CD4-positive, alpha-beta T cell treated with Interferon alpha-2 for 1 hour (primary cell): ENCODE data around the gene TFAP2E.

ENCODE experiments used
- DNase-seq, 2 donors: peaks; one replicate each; pipeline ENCODE4 v3.0.0-alpha.2; 2020 to 2022

Gene TFAP2E

GRCh38 chr1:35557611-35558373 is 15.3 kb upstream of the TFAP2E start, which contains the start of gene NCDN:
TSS of gene NCDN (plus strand) at chr1:35557799. CDS start at chr1:35558191, 392 bp downstream.
- DNase-seq, result peak; percentile 92 to 95

GRCh38 chr1:35558374-35559316 is 14.5 kb upstream of the TFAP2E start:
- DNase-seq, result no peak

GRCh38 chr1:35559317-35559944 is 13.7 kb upstream of the TFAP2E start:
- peak; percentile 25 to 46 for DNase-seq

GRCh38 chr1:35560256-35561225 is 12.6 kb upstream of the TFAP2E start:
- DNase-seq, result no peak

- no peak for DNase-seq
Measured at GRCh38 chr1:35561297-35561971, 11.7 kb upstream of the TFAP2E start.

DNA sequence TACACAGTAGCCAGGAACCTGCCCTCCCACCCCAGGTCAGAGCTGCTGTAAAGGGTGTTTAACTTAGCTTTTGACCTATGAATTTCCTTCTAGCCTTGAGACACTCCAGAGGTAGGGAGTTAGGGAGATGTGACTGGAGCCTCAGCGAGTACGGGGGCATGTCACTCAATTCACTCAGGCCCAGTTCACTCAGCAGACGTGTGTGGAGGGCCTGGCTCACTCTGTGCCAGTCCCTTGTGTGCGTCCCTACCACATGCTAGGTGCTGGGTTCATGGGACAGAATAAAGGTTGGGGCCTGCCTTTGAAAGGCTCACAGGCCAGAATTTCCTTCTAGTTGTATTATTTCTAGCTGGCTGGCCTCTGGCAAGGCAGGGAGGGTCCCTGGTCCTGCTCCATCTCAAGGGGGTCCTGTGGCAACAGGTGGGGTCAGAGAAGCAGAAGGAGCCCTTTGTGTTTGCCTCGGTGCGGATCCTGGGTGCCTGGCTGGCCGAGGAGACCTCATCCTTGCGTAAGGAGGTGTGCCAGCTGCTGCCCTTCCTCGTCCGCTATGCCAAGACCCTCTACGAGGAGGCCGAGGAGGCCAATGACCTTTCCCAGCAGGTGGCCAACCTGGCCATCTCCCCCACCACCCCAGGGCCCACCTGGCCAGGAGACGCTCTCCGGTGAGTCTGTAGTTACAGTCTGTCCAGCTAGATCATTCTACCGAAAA is 11.0 kb upstream of the TFAP2E start:
- no peak for DNase-seq

GRCh38 chr1:35563166-35563565 is 9.9 kb upstream of the TFAP2E start:
- no peak for DNase-seq

DNA sequence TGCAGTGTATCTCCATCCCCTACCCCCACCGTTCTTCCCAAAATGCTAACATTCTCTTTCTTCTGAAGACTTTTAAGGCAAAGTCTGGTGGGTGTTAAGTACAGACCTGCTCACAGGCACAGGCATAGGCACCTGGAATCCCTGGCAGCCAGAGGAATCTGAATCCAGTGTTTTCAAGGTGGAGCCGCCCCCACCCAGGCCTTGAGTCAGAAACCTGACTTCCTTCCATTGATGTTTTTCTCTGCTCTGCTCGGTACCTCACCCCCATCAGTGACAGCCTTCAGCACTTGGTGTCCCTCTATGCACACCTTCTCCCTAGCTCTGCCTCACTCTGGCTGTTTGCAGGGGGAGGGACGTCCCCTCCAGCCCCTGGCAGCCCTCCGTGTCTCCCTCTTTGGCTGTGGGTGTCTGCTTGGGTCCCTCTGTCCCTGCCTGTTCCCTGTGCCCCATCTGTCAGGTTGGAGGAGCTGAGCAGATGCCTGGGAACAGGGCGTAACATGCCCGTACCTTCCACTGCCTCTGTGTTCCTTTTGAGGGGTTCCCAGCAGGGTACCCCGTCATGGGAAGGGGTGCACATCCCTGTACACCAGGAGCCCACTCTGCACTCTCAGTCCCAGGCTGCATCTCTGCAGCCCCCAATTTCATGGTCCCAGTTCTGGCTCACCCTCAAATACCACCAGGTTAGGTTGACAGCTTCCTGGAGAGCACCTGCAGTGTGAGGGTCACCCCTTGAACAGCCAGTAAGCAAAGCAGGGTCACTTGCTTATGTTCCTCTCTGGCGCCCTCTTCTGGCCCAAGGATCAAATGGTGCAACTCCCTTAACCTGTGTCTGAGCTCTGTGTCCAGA is 8.9 kb upstream of the TFAP2E start:
- DNase-seq, result peak; percentile 74 to 82

GRCh38 chr1:35564884-35565741 is 8.0 kb upstream of the TFAP2E start:
- DNase-seq, result no peak

DNA sequence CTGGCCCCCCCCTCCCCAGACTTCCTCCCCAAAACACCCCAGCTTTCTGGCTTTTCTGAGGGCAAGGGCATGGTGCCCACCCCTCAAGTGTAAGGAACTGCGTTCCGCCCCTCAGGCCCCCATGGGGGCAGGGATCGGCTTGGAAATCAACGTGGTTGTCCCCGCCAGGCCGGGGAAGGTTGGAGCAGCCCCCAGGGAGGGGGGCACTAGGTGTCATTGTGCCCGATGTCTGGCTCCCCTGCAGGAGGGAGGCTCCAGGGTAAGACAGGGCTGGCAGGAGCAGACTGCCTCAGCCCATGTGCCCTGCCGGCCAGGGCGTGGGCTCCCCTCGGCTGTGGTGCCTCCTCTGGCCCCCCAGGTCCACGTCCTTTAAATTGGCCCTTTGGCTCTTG is 7.4 kb upstream of the TFAP2E start:
- DNase-seq, result no peak

DNA sequence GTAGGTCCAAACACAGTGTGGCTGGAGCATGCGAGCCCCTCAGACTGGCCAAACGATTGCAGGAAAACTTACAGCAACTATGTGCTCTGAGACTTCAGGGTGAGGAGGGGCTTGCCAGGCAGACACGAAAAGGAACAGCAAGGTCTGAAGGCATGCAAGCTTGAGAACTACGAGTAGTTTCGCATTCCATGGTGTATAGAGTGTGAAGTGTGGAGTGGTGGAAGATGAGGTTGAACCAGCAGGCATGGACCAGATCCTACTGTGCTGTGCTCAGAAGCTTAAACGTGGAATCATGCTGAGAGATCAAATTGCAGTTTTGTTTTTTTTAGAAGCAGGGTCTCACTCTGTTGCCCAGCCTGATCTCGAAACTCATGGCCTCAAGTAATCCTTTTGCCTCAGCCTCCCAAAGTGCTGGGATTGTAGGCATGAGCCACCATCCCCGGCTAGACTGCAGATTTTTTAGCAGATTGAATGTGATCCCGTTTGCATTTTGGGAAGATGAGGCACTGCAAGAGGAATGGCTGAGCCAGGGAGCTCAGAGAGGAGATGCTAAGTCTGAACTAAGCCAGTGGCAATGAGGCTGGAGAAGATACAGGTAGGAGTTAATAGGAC is 5.1 kb upstream of the TFAP2E start:
- no peak for DNase-seq

GRCh38 chr1:35568975-35569395 is 4.1 kb upstream of the TFAP2E start:
- DNase-seq, result peak; percentile 57 to 73

GRCh38 chr1:35569936-35570335 is 3.2 kb upstream of the TFAP2E start:
- DNase-seq, result no peak

GRCh38 chr1:35570589-35571137 is 2.5 kb upstream of the TFAP2E start:
- no peak for DNase-seq

GRCh38 chr1:35571263-35571662 is 1.9 kb upstream of the TFAP2E start:
- DNase-seq, result no peak

DNA sequence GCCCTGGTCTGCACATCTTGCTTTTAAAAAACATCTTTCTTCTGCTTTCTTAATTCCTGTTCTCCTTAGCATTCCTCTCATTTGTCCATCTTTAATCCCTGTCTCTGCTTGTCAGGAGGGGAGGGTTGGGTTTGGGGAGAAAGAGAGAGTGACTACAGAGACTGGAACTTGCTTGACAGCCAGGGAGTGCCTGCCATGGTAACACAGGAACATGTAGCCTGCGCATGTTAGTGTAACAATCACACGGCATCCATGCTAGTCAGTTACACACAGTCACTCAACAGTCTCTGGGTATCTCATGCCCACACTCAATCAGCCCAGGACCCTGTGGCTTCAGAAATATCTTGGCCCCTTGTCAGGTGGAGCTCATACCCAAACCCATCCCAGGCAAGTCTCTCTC is 818 bp upstream of the TFAP2E start:
- DNase-seq, result no peak

GRCh38 chr1:35574125-35574654 is 1.1 kb downstream of the TFAP2E start:
- DNase-seq, result no peak
